ENCODE data around the gene AGPAT2. TPM values are rescaled to one million over a fixed set of nuclear protein-coding genes. Genes with fewer than 3 reads are reported as not detected.

The AGPAT2 gene
- total RNA-seq, 1 donor from 2014 or later: 72.9 TPM

GRCh38 chr9:136725612-136726011 lies 38.4 kb upstream of the AGPAT2 start:
- TF ChIP-seq CTCF (IDR thresholded peaks at IDR 0.05; ENCODE audit: insufficient read depth, low read length, poor library complexity, severe bottlenecking): no peak
- no peak for DNase-seq (ENCODE audit: low read depth)
- no peak overlapping the region for H3K4me3 ChIP-seq (ENCODE audit: low read depth, low read length)
- no peaks in the 10 kb centered on the region for H3K36me3 ChIP-seq (ENCODE audit: control insufficient read depth, insufficient read depth, low read length)
- H3K27me3 ChIP-seq (ENCODE audit: control insufficient read depth, insufficient read depth, low read length): no peaks in the 10 kb centered on the region

GRCh38 chr9:136724772-136725171 lies 37.5 kb upstream of the AGPAT2 start:
- Histone ChIP-seq H3K27me3 (ENCODE audit: control insufficient read depth, insufficient read depth, low read length) (no peaks in the 10 kb centered on the region), H3K36me3 (ENCODE audit: control insufficient read depth, insufficient read depth, low read length) (no peaks in the 10 kb centered on the region), H3K4me3 (ENCODE audit: low read depth, low read length) (no peak overlapping the region)
- DNase-seq (ENCODE audit: low read depth): no peak
- TF ChIP-seq CTCF (IDR thresholded peaks at IDR 0.05; ENCODE audit: insufficient read depth, low read length, poor library complexity, severe bottlenecking): no peak

GRCh38 chr9:136723989-136724388 lies 36.7 kb upstream of the AGPAT2 start:
- no peaks in the 10 kb centered on the region for H3K36me3 ChIP-seq (ENCODE audit: control insufficient read depth, insufficient read depth, low read length)
- H3K4me3 ChIP-seq (ENCODE audit: low read depth, low read length): no peak overlapping the region
- no peaks in the 10 kb centered on the region for H3K27me3 ChIP-seq (ENCODE audit: control insufficient read depth, insufficient read depth, low read length)
- no peak for TF ChIP-seq CTCF (IDR thresholded peaks at IDR 0.05; ENCODE audit: insufficient read depth, low read length, poor library complexity, severe bottlenecking)
- DNase-seq (ENCODE audit: low read depth): no peak

- Histone ChIP-seq H3K36me3 (ENCODE audit: control insufficient read depth, insufficient read depth, low read length) (no peaks in the 10 kb centered on the region), H3K27me3 (ENCODE audit: control insufficient read depth, insufficient read depth, low read length) (no peaks in the 10 kb centered on the region), H3K4me3 (ENCODE audit: low read depth, low read length) (no peak overlapping the region)
- DNase-seq (ENCODE audit: low read depth): no peak
- TF ChIP-seq CTCF (IDR thresholded peaks at IDR 0.05; ENCODE audit: insufficient read depth, low read length, poor library complexity, severe bottlenecking): no peak
Observed at GRCh38 chr9:136723362-136723976, 36.2 kb upstream of the AGPAT2 start.

GRCh38 chr9:136722969-136723356 lies 35.7 kb upstream of the AGPAT2 start:
- H3K4me3 ChIP-seq (ENCODE audit: low read depth, low read length): no peak overlapping the region
- no peak for DNase-seq (ENCODE audit: low read depth)
- no peaks in the 10 kb centered on the region for H3K27me3 ChIP-seq (ENCODE audit: control insufficient read depth, insufficient read depth, low read length)
- no peak for TF ChIP-seq CTCF (IDR thresholded peaks at IDR 0.05; ENCODE audit: insufficient read depth, low read length, poor library complexity, severe bottlenecking)
- H3K36me3 ChIP-seq (ENCODE audit: control insufficient read depth, insufficient read depth, low read length): no peaks in the 10 kb centered on the region
